Testis (tissue), 2 donors: ENCODE results near the gene AOAH.

Experiments used
- POLR2A ChIP-seq: fragments of 450-650 bp; IDR thresholded peaks from one replicate; pipeline ENCODE4 v1.6.1; 2017; ENCODE audit warnings: antibody characterized with exemption, mild to moderate bottlenecking, moderate library complexity
- TF ChIP-seq, protein P1 (sequence below), 3 experiments: fragments of 450-650 bp in 2 of 3; fragments of 200-600 bp in 1 of 3; sonication (generic) in 1 of 3; IDR thresholded peaks; one replicate each; pipeline ENCODE4 v1.5.1; 2016 to 2019; ENCODE audit warnings: antibody characterized with exemption in 3 of 3, mild to moderate bottlenecking in 2 of 3, moderate library complexity in 1 of 3

GRCh38 chr7:36686499-36686898, 37.8 kb downstream of the AOAH start:
- TF ChIP-seq, protein P1, sequence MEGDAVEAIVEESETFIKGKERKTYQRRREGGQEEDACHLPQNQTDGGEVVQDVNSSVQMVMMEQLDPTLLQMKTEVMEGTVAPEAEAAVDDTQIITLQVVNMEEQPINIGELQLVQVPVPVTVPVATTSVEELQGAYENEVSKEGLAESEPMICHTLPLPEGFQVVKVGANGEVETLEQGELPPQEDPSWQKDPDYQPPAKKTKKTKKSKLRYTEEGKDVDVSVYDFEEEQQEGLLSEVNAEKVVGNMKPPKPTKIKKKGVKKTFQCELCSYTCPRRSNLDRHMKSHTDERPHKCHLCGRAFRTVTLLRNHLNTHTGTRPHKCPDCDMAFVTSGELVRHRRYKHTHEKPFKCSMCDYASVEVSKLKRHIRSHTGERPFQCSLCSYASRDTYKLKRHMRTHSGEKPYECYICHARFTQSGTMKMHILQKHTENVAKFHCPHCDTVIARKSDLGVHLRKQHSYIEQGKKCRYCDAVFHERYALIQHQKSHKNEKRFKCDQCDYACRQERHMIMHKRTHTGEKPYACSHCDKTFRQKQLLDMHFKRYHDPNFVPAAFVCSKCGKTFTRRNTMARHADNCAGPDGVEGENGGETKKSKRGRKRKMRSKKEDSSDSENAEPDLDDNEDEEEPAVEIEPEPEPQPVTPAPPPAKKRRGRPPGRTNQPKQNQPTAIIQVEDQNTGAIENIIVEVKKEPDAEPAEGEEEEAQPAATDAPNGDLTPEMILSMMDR (IDR thresholded peaks at IDR 0.05), result no peak
- no peak for TF ChIP-seq POLR2A
